T-cell (primary cell): ENCODE measurements around the gene DIPK1B. TPM values are rescaled to one million over a fixed set of nuclear protein-coding genes. Genes with fewer than 3 reads are reported as not detected.

Experiments
- ATAC-seq, 4 experiments: fragments of 200-7000 bp in 3 of 4; fragments of 150-1000 bp in 1 of 4; cut with Tn5 transposase; replicated peaks in 1 of 4; 1 replicate in 3 of 4; 2 replicates in 1 of 4; pipeline ENCODE4 v1.10.0; 2021; ENCODE audit warnings: moderate library complexity in 3 of 4, mild to moderate bottlenecking in 2 of 4, moderate number of reproducible peaks in 1 of 4
- CTCF ChIA-PET, 2 donors: fragments of 300-600 bp; sonication (Branson Sonifier 250); formaldehyde crosslinking; loops; one replicate each; lab custom pipeline; 2022; ENCODE audit warnings: antibody characterized with exemption in 2 of 2; lab: Charles Lee
- POLR2A ChIA-PET, 2 donors: fragments of 300-600 bp; sonication (Branson Sonifier 250); formaldehyde crosslinking; loops; one replicate each; lab custom pipeline; 2022; ENCODE audit warnings: antibody characterized with exemption in 2 of 2; lab: Charles Lee
- DNase-seq, 35 experiments: peaks; one replicate each; pipeline versions ENCODE4 v3.0.0 to v3.0.0-alpha.2; 2013 to 2023
- H3K27ac ChIP-seq: one replicate; pipeline ENCODE4 v1.5.1; 2013; ENCODE audit warnings: low read length
- H3K27me3 ChIP-seq, 2 experiments: replicated peaks in 1 of 2; 1 replicate in 1 of 2; 2 replicates in 1 of 2; pipeline versions ENCODE4 v1.6.1 to v1.7.0; 2013; ENCODE audit warnings: low read length in 1 of 2, mixed read lengths in 1 of 2; ENCODE audit not compliant: control insufficient read depth in 2 of 2, insufficient read depth in 2 of 2; ENCODE audit errors: extremely low read depth in 1 of 2
- H3K36me3 ChIP-seq, 2 donors: 1 replicate in 1 of 2; 2 replicates in 1 of 2; pipeline versions ENCODE4 v1.6.1 to v1.7.0; 2013; ENCODE audit warnings: low read length in 1 of 2; ENCODE audit not compliant: control insufficient read depth in 2 of 2, insufficient read depth in 1 of 2; ENCODE audit errors: extremely low read depth in 1 of 2
- H3K4me1 ChIP-seq, 2 experiments: 1 replicate in 1 of 2; 2 replicates in 1 of 2; pipeline versions ENCODE4 v1.6.1 to v1.7.0; 2013; ENCODE audit warnings: low read length in 2 of 2, mixed read lengths in 1 of 2; ENCODE audit not compliant: insufficient read depth in 2 of 2, control insufficient read depth in 1 of 2; ENCODE audit errors: extremely low read depth in 1 of 2
- H3K4me3 ChIP-seq, 2 donors: 1 replicate in 1 of 2; 2 replicates in 1 of 2; pipeline versions ENCODE4 v1.5.1 to v1.7.0; 2013; ENCODE audit warnings: mild to moderate bottlenecking in 2 of 2, low read length in 1 of 2, moderate library complexity in 1 of 2; ENCODE audit not compliant: control insufficient read depth in 1 of 2; ENCODE audit errors: extremely low read depth in 1 of 2
- H3K9me3 ChIP-seq: 2 replicates; pipeline ENCODE4 v1.7.0; 2013
- H3K27ac Mint-ChIP-seq, 2 donors: one replicate each; pipeline ENCODE4 v1.8.0; 2020 to 2021; ENCODE audit warnings: mild to moderate bottlenecking in 2 of 2, mixed read lengths in 2 of 2
- H3K27me3 Mint-ChIP-seq, 2 donors: one replicate each; pipeline ENCODE4 v1.8.0; 2021 to 2022; ENCODE audit warnings: mixed read lengths in 2 of 2
- H3K36me3 Mint-ChIP-seq: one replicate; pipeline ENCODE4 v1.8.0; 2021; ENCODE audit warnings: mixed read lengths
- H3K4me1 Mint-ChIP-seq, 3 donors: one replicate each; pipeline ENCODE4 v1.8.0; 2020 to 2022; ENCODE audit warnings: mixed read lengths in 3 of 3, mild to moderate bottlenecking in 1 of 3
- H3K4me3 Mint-ChIP-seq, 3 donors: one replicate each; pipeline ENCODE4 v1.8.0; 2020 to 2022; ENCODE audit warnings: mild to moderate bottlenecking in 3 of 3, mixed read lengths in 3 of 3, moderate library complexity in 3 of 3
- H3K9me3 Mint-ChIP-seq, 3 donors: one replicate each; pipeline ENCODE4 v1.8.0; 2020 to 2022; ENCODE audit warnings: mixed read lengths in 3 of 3
- WGBS: methylation state at CpG from one replicate; pipeline ENCODE4 v1.1.5; 2013; ENCODE audit warnings: missing lambda C conversion rate; ENCODE audit not compliant: insufficient coverage; 5-methylcytosine and 5-hydroxymethylcytosine counted together
- total RNA-seq, 35 experiments: library from RNA in 6 of 35; stranded (reverse) in 6 of 35; fragments of 120-200 nt in 1 of 35; gene quantifications; one replicate each; pipeline versions ENCODE4 v1.2.1 to v1.2.4 and lab custom pipeline; 2013 to 2026

DIPK1B gene
- total RNA-seq, 5 donors from 2014 or later (not counting 1 experiment from before 2014, with no cell fraction given), result 0.25 to 2.1 (median 0.77) TPM

- Histone ChIP-seq H3K4me1 (peaks cover 0 to 20% of the 10 kb centered on the region in 2 experiments), H3K9me3 (no peaks in the 10 kb centered on the region), H3K4me3 (peak overlapping the region; percentile 66 to 72), H3K36me3 (no peaks in the 10 kb centered on the region), H3K27me3 (peaks cover 0 to 16% of the 10 kb centered on the region in 2 experiments), H3K27ac (no peak overlapping the region)
- H3K4me3 Mint-ChIP-seq, result peak overlapping the region; percentile 71 to 76 (median 72)
- ATAC-seq (no peak), DNase-seq (no peak)
- ChIA-PET CTCF (no interaction called here), POLR2A (no interaction called here)
- no peaks in the 10 kb centered on the region for H3K36me3 Mint-ChIP-seq
- no peaks in the 10 kb centered on the region for H3K9me3 Mint-ChIP-seq
- no peak overlapping the region for H3K27ac Mint-ChIP-seq
- H3K4me1 Mint-ChIP-seq, result peaks cover 2 to 8% (median 6%) of the 10 kb centered on the region in 3 donors
- H3K27me3 Mint-ChIP-seq, result peaks cover 0 to 7% of the 10 kb centered on the region in 2 donors
- WGBS, result 1% methylated on average over 13 of the region's 20 CpGs
Measured at GRCh38 chr9:136686534-136686793, 25.9 kb upstream of the DIPK1B start.

GRCh38 chr9:136686794-136687711, 25.3 kb upstream of the DIPK1B start, which contains the start of gene AGPAT2:
Gene AGPAT2 (minus strand): TSS chr9:136687457. CDS start chr9:136687357, 100 bp downstream.
- peaks cover 0 to 20% of the 10 kb centered on the region in 2 experiments for H3K4me1 ChIP-seq
- peak within 1 kb of the TSS; percentile 71 to 76 (median 72) for H3K4me3 Mint-ChIP-seq
- POLR2A ChIA-PET, result no interaction called here
- ATAC-seq, result peak; percentile 82 to 90 (median 86)
- WGBS, result under 1% methylated on average over 78 of the region's 106 CpGs
- H3K27me3 Mint-ChIP-seq, result peaks cover 0 to 7% of the 10 kb centered on the region in 2 donors
- H3K36me3 Mint-ChIP-seq, result no peaks in the 10 kb centered on the region
- no peak within 1 kb of the TSS for H3K27ac ChIP-seq
- peak within 1 kb of the TSS; percentile 66 to 72 for H3K4me3 ChIP-seq
- H3K9me3 ChIP-seq, result no peaks in the 10 kb centered on the region
- H3K27me3 ChIP-seq, result peaks cover 0 to 20% of the 10 kb centered on the region in 2 experiments
- DNase-seq, result peak in 31 of 35 experiments; percentile 14 to 71 (median 40)
- no peaks in the 10 kb centered on the region for H3K9me3 Mint-ChIP-seq
- CTCF ChIA-PET, result no interaction called here
- H3K4me1 Mint-ChIP-seq, result peaks cover 2 to 8% (median 6%) of the 10 kb centered on the region in 3 donors
- peak within 1 kb of the TSS in 1 of 2 donors; percentile 39 for H3K27ac Mint-ChIP-seq
- H3K36me3 ChIP-seq, result no peaks in the 10 kb centered on the region

GRCh38 chr9:136687721-136688223, 24.6 kb upstream of the DIPK1B start:
- CTCF ChIA-PET, result interaction anchor here in 1 of 2 donors (1.1 kb wide), 1 partner anchor 202 kb away, joined by 4 read pairs; no protein-coding TSS in a partner anchor
- 13% methylated on average over 34 of the region's 37 CpGs for WGBS
- ATAC-seq, result no peak

DNA sequence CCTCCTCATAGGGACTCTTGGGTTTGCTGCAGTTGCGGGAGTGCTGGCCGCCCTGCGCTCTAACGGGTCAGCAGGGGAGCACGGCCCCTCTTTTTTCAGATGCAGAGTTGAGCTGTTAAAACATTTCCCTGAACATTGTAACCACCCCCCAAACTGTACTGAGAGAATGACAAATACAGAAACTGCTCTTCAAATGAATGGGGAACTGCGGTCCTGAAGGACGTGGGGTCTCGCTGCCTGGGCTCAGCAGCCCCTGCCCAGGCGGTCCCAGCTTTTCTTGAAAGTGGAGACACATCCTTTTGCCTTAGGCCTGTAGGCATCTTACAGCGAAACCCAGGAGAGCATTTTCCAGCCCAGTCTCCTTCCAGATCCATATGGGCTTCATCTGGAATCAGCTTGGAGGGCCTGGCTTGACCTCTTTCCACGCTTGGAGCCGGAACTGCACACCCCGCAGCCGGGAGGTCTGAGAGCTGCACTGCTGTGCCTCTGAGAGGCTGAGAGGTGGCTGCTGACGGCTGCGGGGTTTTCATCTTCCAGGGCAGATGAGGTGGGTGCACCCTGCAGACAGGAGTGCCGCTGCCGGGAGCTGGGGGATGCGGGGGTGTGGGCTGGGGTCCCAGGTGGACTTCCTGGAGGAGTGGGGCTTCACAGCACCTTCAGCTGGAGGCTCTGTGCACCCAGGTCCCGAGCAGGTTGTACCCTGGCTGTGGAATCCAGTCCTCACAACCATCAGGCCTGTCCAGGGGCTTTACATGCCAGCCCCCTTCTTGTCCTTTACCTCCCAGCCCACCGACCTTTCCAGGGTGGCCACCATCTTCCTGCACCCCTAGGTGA, 23.9 kb upstream of the DIPK1B start:
- DNase-seq, result no peak
- H3K4me3 ChIP-seq, result no peak overlapping the region
- peaks cover 0 to 20% of the 10 kb centered on the region in 2 experiments for H3K4me1 ChIP-seq
- peak overlapping the region in 1 of 2 donors; percentile 22 for H3K27ac Mint-ChIP-seq
- 69% methylated on average over 13 of the region's 21 CpGs for WGBS
- H3K27me3 Mint-ChIP-seq, result peaks cover 0 to 15% of the 10 kb centered on the region in 2 donors
- no peaks in the 10 kb centered on the region for H3K36me3 Mint-ChIP-seq
- H3K4me3 Mint-ChIP-seq, result peak overlapping the region; percentile 32 to 54 (median 47)
- H3K9me3 ChIP-seq, result no peaks in the 10 kb centered on the region
- H3K27ac ChIP-seq, result no peak overlapping the region
- no peaks in the 10 kb centered on the region for H3K9me3 Mint-ChIP-seq
- peaks cover 2 to 8% (median 6%) of the 10 kb centered on the region in 3 donors for H3K4me1 Mint-ChIP-seq
- no peak for ATAC-seq
- H3K27me3 ChIP-seq, result peaks cover 0 to 29% of the 10 kb centered on the region in 2 experiments
- CTCF ChIA-PET, result interaction anchor here in 1 of 2 donors (1.1 kb wide), 1 partner anchor 202 kb away, joined by 4 read pairs; no protein-coding TSS in a partner anchor
- POLR2A ChIA-PET, result no interaction called here
- no peaks in the 10 kb centered on the region for H3K36me3 ChIP-seq

More at GRCh38 chr9:136687721-136688223, 24.6 kb upstream of the DIPK1B start:
- Histone ChIP-seq H3K36me3 (no peaks in the 10 kb centered on the region), H3K4me1 (peaks cover 0 to 20% of the 10 kb centered on the region in 2 experiments), H3K9me3 (no peaks in the 10 kb centered on the region), H3K27me3 (peaks cover 0 to 23% of the 10 kb centered on the region in 2 experiments), H3K27ac (no peak overlapping the region), H3K4me3 (peak overlapping the region in 1 of 2 donors; percentile 10)
- Mint-ChIP-seq H3K4me3 (peak overlapping the region; percentile 21 to 54 (median 32)), H3K36me3 (no peaks in the 10 kb centered on the region), H3K27me3 (peaks cover 0 to 8% of the 10 kb centered on the region in 2 donors), H3K27ac (no peak overlapping the region), H3K9me3 (no peaks in the 10 kb centered on the region), H3K4me1 (peaks cover 2 to 8% (median 6%) of the 10 kb centered on the region in 3 donors)
- no peak for DNase-seq
- POLR2A ChIA-PET, result no interaction called here

GRCh38 chr9:136689108-136689460, 23.3 kb upstream of the DIPK1B start:
- Mint-ChIP-seq H3K27ac (no peak overlapping the region), H3K36me3 (no peaks in the 10 kb centered on the region), H3K9me3 (no peaks in the 10 kb centered on the region), H3K4me3 (peak overlapping the region; percentile 24 to 53 (median 47)), H3K4me1 (peaks cover 2 to 8% (median 6%) of the 10 kb centered on the region in 3 donors), H3K27me3 (peaks cover 0 to 15% of the 10 kb centered on the region in 2 donors)
- 85% methylated on average over 5 of the region's 7 CpGs for WGBS
- Histone ChIP-seq H3K4me3 (no peak overlapping the region), H3K36me3 (no peaks in the 10 kb centered on the region), H3K27ac (no peak overlapping the region), H3K27me3 (peaks cover 0 to 33% of the 10 kb centered on the region in 2 experiments), H3K9me3 (no peaks in the 10 kb centered on the region), H3K4me1 (peaks cover 0 to 20% of the 10 kb centered on the region in 2 experiments)
- POLR2A ChIA-PET, result interaction anchor here in 1 of 2 donors (0.7 kb wide), 1 partner anchor 492 kb away, joined by 3 read pairs; no protein-coding TSS in a partner anchor
- ATAC-seq (no peak), DNase-seq (no peak)
- CTCF ChIA-PET, result no interaction called here
